ENCODE measurements around the gene MFSD2B.
"Not testable (repeated sequence)": the region's sequence is repeated elsewhere in the genome, so short reads cannot be mapped to it uniquely, and the experiment has no call there.

MFSD2B gene

DNA sequence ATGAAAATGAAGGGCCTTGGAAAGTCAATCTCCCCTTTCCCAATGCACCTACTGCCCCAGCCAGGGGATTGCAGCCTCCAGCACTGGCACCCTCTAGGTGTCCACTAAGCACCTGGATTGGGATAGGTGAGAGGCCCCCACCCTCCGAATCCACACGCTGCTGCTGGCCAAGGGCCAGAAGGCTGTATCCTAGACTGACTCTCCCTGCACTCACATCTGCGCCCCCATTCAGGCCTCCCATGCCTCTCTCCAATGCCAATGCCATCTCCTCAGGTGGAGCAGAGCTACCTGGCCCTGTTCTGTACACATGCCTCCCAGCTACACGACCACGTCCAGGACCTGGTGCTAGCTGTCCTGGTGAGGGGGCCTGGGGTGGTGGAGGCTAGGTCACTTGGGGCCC is 9.8 kb downstream of the MFSD2B start:
- no peak for DNase-seq

DNA sequence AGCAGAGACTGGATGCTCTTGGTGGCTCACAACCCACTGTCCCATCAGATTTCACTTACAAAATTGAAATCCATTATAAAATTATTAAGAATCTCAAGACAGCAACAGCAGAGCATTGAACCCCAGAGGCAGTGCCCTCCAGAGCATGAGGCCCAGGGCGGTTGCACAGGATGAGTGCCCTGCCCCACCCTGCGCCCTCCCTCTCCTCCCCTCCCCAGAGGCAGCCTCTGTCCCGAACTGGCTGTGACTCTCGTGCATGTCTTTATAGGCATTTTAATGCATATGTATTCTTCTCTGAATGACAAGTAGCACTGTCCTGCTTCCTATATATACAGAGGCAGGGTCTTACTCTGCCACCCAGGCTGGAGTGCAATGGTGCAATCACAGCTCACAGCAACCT is 10.4 kb downstream of the MFSD2B start:
- DNase-seq = no peak

DNA sequence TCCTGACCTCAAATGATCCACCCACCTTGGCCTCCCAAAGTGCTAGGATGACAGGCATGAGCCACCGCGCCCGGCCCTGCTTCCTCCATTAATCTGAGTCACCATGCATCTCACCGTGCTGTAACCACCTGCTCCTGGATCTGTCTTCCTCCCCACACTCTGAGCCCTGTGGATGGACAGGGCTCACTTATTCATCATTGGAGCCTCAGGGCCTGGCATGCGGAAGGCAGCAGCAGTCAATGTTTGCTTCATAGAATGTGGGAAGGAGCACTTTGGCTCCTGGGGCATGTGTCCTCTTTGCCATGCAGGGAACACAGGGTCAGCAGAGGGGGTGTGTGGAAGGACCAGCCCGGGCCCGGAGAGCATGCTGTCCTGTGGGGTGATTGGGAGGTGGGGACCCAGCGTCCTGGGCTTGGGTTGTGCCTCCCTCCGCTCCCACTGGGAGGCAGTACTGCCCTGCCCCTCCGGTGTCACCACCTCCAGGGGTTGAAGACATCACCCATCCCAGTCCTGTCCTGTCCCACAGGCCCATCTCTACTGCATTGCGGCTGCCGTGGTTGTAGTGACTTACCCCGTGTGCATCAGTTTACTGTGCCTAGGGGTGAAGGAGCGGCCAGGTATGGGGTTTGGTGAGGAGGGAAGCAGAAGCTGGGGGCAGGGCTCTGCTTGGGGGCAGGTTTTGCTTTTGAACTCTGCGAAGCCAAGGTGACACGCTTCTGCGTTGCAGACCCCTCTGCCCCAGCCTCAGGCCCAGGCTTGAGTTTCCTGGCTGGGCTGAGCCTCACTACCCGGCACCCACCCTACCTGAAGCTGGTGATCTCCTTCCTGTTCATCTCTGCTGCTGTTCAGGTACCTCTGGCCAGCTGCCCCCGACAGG is 11.5 kb downstream of the MFSD2B start:
- DNase-seq = peak; percentile 46 to 55

GRCh38 chr2:24022324-24022974 is 12.6 kb downstream of the MFSD2B start:
- DNase-seq = no peak

GRCh38 chr2:24022975-24023575 is 13.2 kb downstream of the MFSD2B start:
- DNase-seq = no peak

- DNase-seq = no peak
These were observed 14.1 kb downstream of the MFSD2B start for GRCh38 chr2:24024018-24024417.

DNA sequence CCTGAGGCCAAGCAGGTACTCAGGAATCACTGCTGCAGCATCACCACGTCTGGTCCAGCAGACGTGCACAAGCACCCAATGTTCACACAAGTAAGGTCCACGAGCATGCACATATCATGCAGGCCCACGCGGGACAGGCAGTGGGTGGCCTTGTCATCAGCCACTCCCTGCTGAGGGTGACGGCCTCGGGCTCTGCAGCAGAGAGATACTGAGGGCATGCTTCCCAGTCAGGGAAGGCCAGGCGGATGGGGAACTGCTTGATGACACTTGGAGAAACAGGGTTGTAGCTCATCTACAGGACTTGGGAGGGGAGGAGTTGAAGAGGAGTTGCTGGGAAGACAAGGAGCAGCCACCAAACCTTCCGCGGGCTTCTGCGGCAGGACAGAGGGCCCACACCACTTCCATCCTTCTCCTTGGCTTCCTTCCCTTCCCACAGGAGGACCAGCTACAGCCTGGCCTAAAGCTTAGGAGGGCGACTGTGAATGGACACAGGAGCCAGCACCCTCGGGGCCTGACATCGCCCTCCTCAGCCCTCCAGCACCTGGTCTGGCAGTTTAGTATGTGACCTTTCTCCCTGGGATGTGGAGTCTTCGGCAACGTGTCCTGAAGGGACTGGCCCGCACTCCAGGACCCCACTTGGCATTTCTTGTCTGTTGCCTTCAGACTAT is 15.2 kb downstream of the MFSD2B start:
- no peak for DNase-seq

DNA sequence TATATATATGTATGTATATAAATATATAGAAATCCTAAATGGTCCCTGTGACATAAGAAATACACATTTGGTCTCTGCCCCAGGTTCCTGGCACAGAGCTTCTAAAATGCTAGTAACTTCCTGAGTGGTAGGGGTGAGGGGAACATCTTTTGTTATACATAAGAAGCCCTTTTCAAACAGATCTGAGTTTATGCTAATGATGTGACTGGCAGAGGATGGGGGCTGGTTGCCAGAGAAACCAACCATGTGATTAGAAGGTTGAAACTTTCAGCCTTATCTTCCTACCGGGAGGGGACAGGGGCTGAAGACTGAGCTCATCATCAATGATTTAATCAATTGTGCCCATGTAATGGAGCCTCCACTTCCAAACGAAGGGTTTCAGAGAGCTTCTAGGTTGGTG is 16.3 kb downstream of the MFSD2B start:
- DNase-seq = no peak

GRCh38 chr2:24038786-24039499 is 29.1 kb downstream of the MFSD2B start:
- DNase-seq = no peak

DNA sequence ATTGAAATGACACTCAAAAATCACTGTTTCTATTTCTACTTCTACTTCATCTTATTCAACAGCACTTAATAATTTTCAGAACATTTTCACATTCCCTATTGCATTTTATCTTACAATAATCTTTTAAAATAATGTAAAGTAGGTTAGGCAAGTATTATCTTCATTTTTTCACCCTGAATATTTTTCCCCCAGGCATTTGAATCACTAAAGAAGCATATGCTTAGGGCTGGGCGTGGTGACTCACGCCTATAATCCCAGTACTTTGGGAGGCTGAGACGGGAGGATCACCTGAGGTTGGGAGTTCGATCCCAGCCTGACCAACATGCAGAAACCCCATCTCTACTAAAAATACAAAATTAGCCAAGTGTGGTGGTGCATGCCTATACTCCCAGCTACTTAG is 30.6 kb downstream of the MFSD2B start:
- no peak for DNase-seq

DNA sequence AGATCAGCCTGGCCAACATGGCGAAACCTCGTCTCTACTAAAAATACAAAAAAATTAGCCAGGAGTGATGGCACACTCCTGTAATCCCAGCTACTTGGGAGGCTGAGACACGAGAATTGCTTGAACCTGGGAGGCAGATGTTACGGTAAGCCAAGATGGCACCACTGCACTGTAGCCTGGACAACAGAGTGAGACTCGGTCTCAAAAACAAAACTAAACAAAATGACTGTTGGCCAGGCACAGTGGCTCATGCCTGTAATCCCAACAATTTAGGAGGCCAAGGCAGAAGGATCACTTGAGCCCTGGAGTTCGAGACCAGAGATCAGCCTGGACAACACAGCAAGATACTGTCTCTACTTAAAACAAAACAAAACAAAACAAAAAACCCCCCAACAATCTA is 33.2 kb downstream of the MFSD2B start:
- not testable (repeated sequence) for DNase-seq

GRCh38 chr2:24045511-24046508 is 35.9 kb downstream of the MFSD2B start:
- DNase-seq = no peak

GRCh38 chr2:24046599-24046929 is 36.7 kb downstream of the MFSD2B start:
- no peak for DNase-seq

DNA sequence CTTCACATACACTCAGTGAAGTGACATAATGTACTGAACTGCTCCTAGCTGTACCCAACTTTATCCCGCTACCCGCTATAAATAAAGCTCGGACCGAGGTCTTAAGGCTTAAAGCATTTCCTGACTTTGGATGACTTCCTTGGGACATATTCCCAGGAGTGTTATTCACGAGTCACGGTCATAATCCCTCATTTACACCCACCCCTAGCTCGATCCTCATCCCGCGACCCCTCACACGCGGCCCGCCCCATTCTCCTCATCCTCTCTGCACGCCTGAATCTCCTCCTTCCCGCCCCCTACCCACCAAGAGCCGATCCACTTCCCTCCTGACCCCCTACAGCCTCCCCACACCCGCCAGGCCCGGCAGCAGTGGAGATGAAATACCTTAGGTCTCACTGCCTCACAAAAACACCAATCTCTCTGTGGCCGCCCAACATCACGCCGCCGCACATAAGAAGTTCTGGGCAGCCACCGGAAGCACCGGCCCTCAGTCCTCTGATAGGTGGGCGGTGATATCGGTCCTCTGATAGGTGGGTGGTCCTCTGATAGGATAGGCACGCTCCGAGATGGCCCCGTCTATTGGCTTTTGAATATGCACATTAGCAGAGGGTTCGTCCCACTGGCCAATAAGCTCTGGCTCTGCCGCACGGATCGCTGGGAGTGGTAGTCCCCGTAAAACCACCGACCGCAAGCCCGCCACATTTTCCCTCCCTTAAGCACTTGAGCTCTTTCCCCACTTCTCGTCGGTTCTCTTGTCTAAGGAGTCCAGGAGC is 37.2 kb downstream of the MFSD2B start, which contains the start of gene WDCP:
Gene WDCP, minus strand, starts transcription at position 462 of the 773 bp plus-strand sequence. CDS start 7,897 bp downstream, outside the sequence.
- DNase-seq = peak; percentile 92 to 93

- no peak for DNase-seq
These were observed 37.8 kb downstream of the MFSD2B start for GRCh38 chr2:24047703-24048033.

DNA sequence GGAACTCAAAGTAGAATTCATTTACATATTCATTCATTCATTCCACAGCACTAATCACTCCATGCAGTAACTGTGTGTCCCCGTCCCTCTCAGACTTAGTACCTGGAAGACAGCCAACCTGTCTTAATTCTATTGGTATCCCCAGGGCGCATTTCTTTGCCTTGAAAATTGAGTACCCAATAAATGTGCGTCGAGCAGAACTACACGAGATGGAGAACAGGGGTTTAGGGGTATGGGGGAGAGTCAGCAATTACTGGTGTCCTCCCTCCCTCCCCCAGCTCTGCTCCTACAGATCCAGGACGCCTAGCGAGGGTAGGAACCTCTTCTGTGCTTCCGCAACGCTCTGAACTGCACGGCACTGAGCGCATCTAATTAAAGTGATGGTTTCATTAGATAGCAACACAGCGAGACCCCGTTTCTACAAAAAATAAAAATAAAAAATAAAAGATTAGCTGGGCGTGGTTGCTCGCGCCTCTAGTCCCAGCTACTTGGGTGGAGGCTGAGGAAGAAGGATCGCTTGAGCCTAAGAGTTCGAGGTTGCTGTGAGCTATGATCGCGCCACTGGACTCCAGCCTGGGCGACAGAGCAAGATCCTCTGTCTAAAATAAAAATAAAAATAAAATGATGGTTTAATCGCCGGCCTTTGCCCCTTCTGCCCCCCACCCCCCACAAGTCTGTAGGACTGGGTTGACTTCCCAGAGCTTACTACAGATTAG is 39.0 kb downstream of the MFSD2B start:
- no peak for DNase-seq

- peak; percentile 67 to 75 for DNase-seq
These were observed 39.7 kb downstream of the MFSD2B start, which contains the start of gene FKBP1B for GRCh38 chr2:24049485-24050021. TSS of gene FKBP1B (plus strand) at chr2:24049741. CDS start at chr2:24049850, 109 bp downstream.

- peak; percentile 24 to 36 for DNase-seq
These were observed 40.4 kb downstream of the MFSD2B start for GRCh38 chr2:24050041-24050979.

Measured in activated T-cell treated with anti-CD3 and anti-CD28 coated beads, Interleukin-2, amount 50 U/mL, for 48 hours (primary cell).